C4-2B (cell line): ENCODE results near the gene ZEB2.

Source experiments
- CTCF ChIP-seq: fragments of 450-650 bp; conservative IDR thresholded peaks from 2 replicates; pipeline ENCODE4 v1.5.1; 2017; ENCODE audit warnings: mild to moderate bottlenecking
- ZFX ChIP-seq: fragments of 450-650 bp; IDR thresholded peaks from 2 replicates; pipeline ENCODE4 v1.6.1; 2017

- TF ChIP-seq CTCF (no peak), ZFX (no peak)
Measured at GRCh38 chr2:144505245-144505831, 14.6 kb downstream of the ZEB2 start.
